Frontal cortex (tissue), 4 donors: Measurements from ENCODE around the gene EIF2D. TPM values are rescaled to one million over a fixed set of nuclear protein-coding genes. Genes with fewer than 3 reads are reported as not detected.
A peak's percentile ranks its signal among the peaks of the same experiment; 100 is the strongest.

Experiments
- DNase-seq, 2 donors: peaks; one replicate each; pipeline ENCODE4 v3.0.0; 2012; ENCODE audit warnings: low spot score in 2 of 2
- FAIRE-seq: peaks from 2 replicates; lab custom pipeline; 2012; peaks lifted over from hg19 to GRCh38; lab: Jason Lieb, UNC
- total RNA-seq: library from RNA; depleted of rRNA; stranded (reverse); fragments of >200 nt; gene quantifications from one replicate; pipeline ENCODE4 v1.2.3, GENCODE V29; 2014
- donor health status: control.
- donor health status: control.
- donor health status: control.

EIF2D gene
- total RNA-seq, 1 donor from 2014 or later, result 13.9 TPM

GRCh38 chr1:206556047-206556749 lies 56.1 kb downstream of the EIF2D start:
- FAIRE-seq (no peak), DNase-seq (no peak)

GRCh38 chr1:206555473-206555935 lies 56.8 kb downstream of the EIF2D start:
- DNase-seq (peak in 1 of 2 donors; percentile 42), FAIRE-seq (no peak)

GRCh38 chr1:206554701-206555472 lies 57.4 kb downstream of the EIF2D start:
- DNase-seq (no peak), FAIRE-seq (no peak)

GRCh38 chr1:206554211-206554610 lies 58.1 kb downstream of the EIF2D start:
- DNase-seq (no peak), FAIRE-seq (no peak)

GRCh38 chr1:206551986-206552326 lies 60.3 kb downstream of the EIF2D start:
- FAIRE-seq, result no peak

GRCh38 chr1:206551296-206551985 lies 60.8 kb downstream of the EIF2D start:
- no peak for FAIRE-seq

More at GRCh38 chr1:206551986-206552326, 60.3 kb downstream of the EIF2D start:
- DNase-seq, result no peak

GRCh38 chr1:206550446-206550845 lies 61.8 kb downstream of the EIF2D start:
- FAIRE-seq (no peak), DNase-seq (no peak)

More at GRCh38 chr1:206551296-206551985, 60.8 kb downstream of the EIF2D start:
- DNase-seq, result no peak

- FAIRE-seq (no peak), DNase-seq (no peak)
These were observed 65.2 kb downstream of the EIF2D start for GRCh38 chr1:206547104-206547503.

GRCh38 chr1:206545351-206545750 lies 66.9 kb downstream of the EIF2D start:
- no peak for FAIRE-seq
- no peak for DNase-seq

- FAIRE-seq (no peak), DNase-seq (peak in 1 of 2 donors; percentile 65)
These were observed 67.6 kb downstream of the EIF2D start for GRCh38 chr1:206544562-206545257.

Other genes with a start within 250 kb of the EIF2D start
- gene IKBKE, start 142.0 kb downstream of the EIF2D start, total RNA-seq, result 0.41 TPM
- 0.82 TPM for gene RASSF5, start 104.9 kb downstream of the EIF2D start, total RNA-seq
- gene DYRK3, start 23.1 kb upstream of the EIF2D start, total RNA-seq, result 14.7 TPM
- 7.3 TPM for gene MAPKAPK2, start 72.4 kb upstream of the EIF2D start, total RNA-seq
- not detected for gene IL19, start 158.3 kb upstream of the EIF2D start, total RNA-seq
- gene IL10, start 160.0 kb upstream of the EIF2D start, total RNA-seq, result 0.41 TPM